Bronchial epithelial cell (primary cell): ENCODE measurements around the gene CD81. TPM values are rescaled to one million over a fixed set of nuclear protein-coding genes. Genes with fewer than 3 reads are reported as not detected.

Experiments
- DNase-seq: peaks from one replicate; pipeline ENCODE4 v3.0.0-alpha.2; 2010; ENCODE audit warnings: low read depth
- FAIRE-seq: peaks from 2 replicates; lab custom pipeline; 2011; peaks lifted over from hg19 to GRCh38; lab: Jason Lieb, UNC
- H3K27me3 ChIP-seq: 2 replicates; pipeline ENCODE4 v1.5.1; 2011; ENCODE audit warnings: low read length; ENCODE audit not compliant: control insufficient read depth, insufficient read depth
- H3K36me3 ChIP-seq: 2 replicates; pipeline ENCODE4 v1.5.1; 2011; ENCODE audit warnings: low read length; ENCODE audit not compliant: control insufficient read depth, insufficient read depth
- H3K4me3 ChIP-seq: 2 replicates; pipeline ENCODE4 v1.5.1; 2011; ENCODE audit warnings: mild to moderate bottlenecking, low read depth, low read length, control low read depth
- total RNA-seq: library from RNA; depleted of rRNA; stranded (reverse); fragments of >200 nt; gene quantifications from 2 replicates; pipeline ENCODE4 v1.2.1, GENCODE V29; 2014
- TF ChIP-seq, protein P1 (sequence below): IDR thresholded peaks from 2 replicates; pipeline ENCODE4 v1.5.1; 2011; ENCODE audit warnings: mild to moderate bottlenecking, moderate library complexity, low read length, control low read depth, inconsistent platforms; ENCODE audit not compliant: insufficient read depth, severe bottlenecking

CD81 gene
- total RNA-seq, 1 donor from 2014 or later = 133 TPM

DNA sequence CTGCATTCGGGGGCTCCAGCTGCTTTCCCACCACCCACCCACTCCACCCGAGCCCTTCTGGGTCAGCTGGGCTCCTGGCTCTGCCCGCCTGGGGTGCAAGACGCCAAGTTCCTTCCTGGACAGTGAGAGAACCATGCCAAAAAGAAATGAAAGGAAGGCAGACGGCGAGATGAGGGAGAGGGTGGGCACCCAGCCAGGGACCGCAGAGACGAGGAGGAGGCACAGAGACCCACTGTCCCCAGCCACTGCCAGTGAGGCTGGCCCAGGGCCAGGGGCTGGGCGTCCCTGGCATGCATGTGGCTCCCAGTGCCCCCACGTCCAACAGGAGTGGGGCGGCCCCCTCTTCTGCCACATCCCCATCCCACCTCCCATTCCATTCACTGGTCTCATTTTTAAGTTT, 10.8 kb upstream of the CD81 start:
- FAIRE-seq (no peak), DNase-seq (no peak)
- H3K36me3 ChIP-seq = no peaks in the 10 kb centered on the region
- no peak overlapping the region for H3K4me3 ChIP-seq
- H3K27me3 ChIP-seq = peaks cover 5% of the 10 kb centered on the region
- TF ChIP-seq, protein P1, sequence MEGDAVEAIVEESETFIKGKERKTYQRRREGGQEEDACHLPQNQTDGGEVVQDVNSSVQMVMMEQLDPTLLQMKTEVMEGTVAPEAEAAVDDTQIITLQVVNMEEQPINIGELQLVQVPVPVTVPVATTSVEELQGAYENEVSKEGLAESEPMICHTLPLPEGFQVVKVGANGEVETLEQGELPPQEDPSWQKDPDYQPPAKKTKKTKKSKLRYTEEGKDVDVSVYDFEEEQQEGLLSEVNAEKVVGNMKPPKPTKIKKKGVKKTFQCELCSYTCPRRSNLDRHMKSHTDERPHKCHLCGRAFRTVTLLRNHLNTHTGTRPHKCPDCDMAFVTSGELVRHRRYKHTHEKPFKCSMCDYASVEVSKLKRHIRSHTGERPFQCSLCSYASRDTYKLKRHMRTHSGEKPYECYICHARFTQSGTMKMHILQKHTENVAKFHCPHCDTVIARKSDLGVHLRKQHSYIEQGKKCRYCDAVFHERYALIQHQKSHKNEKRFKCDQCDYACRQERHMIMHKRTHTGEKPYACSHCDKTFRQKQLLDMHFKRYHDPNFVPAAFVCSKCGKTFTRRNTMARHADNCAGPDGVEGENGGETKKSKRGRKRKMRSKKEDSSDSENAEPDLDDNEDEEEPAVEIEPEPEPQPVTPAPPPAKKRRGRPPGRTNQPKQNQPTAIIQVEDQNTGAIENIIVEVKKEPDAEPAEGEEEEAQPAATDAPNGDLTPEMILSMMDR = no peak

DNA sequence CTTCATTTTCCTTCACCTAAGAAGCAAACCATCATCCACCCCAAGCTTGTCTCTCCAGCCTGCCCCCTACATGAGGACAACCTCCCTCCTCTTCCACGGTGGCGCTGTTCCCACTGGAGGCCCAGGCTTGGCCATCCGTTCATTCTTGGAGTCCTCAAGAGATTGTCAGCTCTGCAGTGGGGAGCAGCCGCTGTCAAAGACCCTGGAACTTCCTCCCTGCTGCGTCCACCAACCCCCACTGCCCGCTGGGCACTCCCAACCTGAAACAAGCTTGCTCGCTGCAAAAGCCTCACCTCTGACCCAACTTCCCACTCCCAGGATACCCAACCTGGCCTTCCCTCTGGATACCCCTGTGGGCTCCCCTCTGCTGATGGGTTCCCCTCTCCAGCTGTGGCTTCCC, 10.4 kb upstream of the CD81 start:
- DNase-seq = no peak
- FAIRE-seq = no peak
- no peak overlapping the region for H3K4me3 ChIP-seq
- TF ChIP-seq, protein P1 = peak; percentile 7
- H3K36me3 ChIP-seq = no peaks in the 10 kb centered on the region
- H3K27me3 ChIP-seq = peaks cover 5% of the 10 kb centered on the region

DNA sequence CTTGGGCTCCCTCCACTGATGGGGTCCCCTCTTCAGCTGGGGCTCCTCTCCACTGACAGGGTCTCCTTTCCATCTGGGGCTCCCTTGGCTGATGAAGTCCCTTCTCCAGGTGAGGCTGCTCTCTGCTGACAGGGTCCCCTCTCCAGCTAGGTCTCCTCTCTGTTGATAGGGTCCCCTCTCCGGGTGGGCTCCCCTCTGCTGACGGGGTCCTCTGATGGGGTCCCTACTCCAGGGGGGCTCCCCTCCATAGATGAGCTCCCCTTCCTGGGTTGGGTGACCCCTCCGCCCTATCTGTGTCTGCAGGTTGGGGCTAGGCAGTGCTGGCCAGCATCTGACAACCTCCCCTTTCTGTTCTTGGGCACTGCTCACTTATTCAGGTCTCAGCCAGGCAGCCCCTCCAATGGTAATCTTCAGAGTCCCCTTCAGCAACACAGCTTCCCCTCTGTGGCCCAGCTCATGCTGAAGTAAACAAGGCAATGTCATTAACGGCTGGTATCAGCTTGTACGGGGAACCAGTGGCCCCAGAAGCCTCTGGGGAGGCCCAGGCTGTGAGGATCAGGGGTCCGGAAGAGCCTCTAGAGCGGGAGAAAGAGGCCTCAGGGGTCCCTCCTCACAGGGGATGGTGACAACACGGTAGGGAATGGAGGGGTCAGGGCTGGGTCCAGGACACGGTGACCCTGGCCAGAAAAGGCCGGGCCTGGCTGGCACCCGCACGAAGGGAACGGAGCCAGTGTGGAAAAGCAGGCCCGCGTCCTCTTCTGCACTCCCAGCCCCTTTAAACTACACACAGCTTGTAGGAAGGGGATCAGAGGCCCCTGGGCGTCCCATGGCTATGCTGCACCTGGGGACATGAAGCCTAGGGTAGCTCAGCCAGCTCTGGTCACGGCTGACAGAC, 9.6 kb upstream of the CD81 start:
- peaks cover 5% of the 10 kb centered on the region for H3K27me3 ChIP-seq
- no peak overlapping the region for H3K4me3 ChIP-seq
- DNase-seq = no peak
- TF ChIP-seq, protein P1 = no peak
- FAIRE-seq = no peak
- no peaks in the 10 kb centered on the region for H3K36me3 ChIP-seq

DNA sequence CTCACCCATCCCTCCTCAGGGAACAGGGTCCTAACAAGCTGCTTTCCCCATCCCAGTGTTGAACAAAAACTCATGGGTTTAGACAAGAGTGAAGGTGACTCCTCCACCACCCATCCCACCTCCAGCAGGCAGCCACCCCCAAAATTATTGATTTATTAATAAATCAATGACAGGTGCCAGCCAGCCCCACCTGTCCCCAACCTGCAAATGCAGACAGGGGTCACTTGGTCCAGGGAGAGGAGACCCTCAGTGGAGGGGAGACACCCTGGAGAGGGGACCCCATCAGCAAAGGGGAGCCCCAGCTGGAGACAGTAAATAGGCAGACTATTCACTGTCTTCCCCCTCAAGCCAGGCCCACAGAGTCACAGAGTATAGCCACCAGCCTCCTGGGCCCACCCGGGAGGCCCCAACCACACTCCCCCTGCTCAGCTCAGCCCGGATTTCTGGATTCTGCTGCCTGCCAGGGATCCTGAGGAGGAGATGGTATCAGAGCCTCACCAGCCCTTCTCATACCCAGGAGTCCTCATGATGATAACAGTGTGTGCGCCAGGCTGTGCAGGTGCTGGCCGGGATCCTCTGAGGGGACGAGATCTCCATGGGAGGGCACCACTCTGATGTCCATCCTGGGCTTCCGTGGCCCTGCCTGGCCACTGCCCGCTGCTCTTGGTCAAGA, 8.8 kb upstream of the CD81 start:
- TF ChIP-seq, protein P1 = no peak
- FAIRE-seq (no peak), DNase-seq (no peak)
- Histone ChIP-seq H3K27me3 (peaks cover 5% of the 10 kb centered on the region), H3K4me3 (no peak overlapping the region), H3K36me3 (no peaks in the 10 kb centered on the region)

DNA sequence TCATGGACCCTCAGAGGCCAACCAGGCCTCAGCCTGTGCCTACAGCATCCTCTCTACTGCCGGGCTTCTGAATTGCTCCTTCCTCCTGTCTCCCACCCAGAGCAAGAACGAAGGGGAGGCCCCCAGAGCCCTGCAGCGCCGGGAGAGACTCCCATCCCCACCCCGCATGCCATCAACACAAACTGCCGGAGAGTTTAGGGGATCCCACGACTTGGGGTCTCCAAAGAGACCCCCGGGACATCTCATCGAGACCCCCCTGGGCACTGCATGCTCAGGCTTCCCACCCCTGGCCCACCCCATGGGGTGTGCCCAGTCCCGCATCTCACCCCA, 8.3 kb upstream of the CD81 start:
- H3K4me3 ChIP-seq = no peak overlapping the region
- DNase-seq (no peak), FAIRE-seq (no peak)
- TF ChIP-seq, protein P1 = no peak
- H3K27me3 ChIP-seq = peaks cover 5% of the 10 kb centered on the region
- H3K36me3 ChIP-seq = no peaks in the 10 kb centered on the region
